HG03108 (cell line): Measurements from ENCODE around the gene BCDIN3D.
A peak's percentile ranks its signal among the peaks of the same experiment; 100 is the strongest.
"Not testable (repeated sequence)": the region's sequence is repeated elsewhere in the genome, so short reads cannot be mapped to it uniquely, and the experiment has no call there.

Experiments used
- ATAC-seq: cut with Tn5 transposase; IDR thresholded peaks from one replicate; pipeline ENCODE4 v1.9.1; 2021; ENCODE audit warnings: moderate library complexity; ENCODE audit not compliant: unreplicated experiment

BCDIN3D gene, protein sequence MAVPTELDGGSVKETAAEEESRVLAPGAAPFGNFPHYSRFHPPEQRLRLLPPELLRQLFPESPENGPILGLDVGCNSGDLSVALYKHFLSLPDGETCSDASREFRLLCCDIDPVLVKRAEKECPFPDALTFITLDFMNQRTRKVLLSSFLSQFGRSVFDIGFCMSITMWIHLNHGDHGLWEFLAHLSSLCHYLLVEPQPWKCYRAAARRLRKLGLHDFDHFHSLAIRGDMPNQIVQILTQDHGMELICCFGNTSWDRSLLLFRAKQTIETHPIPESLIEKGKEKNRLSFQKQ

DNA sequence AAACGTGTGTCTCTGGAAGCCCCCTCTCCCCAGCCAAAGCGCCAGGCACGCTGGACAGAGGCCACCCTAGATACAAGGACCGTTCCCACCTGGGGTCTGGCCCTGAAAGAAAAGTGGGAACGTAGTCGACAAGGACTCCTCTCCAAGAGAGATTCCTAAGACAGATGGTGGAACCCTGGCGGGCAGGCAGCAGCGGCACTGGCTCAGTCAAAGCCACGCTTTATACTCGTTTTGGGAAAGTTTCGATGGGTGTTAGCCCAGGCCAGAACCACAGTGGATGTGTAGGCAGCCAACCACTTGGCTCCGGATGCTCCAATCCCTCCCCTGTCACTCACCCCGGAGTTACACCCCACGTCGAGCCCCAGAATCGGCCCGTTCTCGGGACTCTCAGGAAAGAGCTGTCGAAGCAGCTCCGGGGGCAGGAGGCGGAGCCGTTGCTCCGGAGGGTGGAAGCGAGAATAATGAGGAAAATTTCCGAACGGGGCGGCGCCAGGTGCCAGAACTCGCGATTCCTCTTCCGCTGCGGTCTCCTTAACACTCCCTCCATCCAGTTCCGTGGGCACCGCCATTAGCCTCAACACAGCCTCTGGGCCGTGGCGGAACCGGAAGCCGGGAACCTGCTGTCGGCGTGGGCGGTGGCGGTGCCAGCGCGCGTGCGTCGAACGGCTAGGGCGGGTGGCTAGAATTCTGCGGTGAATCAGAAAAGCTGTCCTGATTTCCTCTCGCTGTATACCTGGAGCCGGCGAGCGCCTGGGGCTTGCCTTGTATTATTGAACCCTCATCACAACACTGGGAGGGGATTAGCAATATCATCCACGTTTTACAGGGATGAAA is at the start of gene BCDIN3D:
BCDIN3D (minus strand) TSS at position 588 of the 834 bp plus-strand sequence; CDS start at position 569, 19 bp downstream.
- peak; percentile 88 for ATAC-seq

DNA sequence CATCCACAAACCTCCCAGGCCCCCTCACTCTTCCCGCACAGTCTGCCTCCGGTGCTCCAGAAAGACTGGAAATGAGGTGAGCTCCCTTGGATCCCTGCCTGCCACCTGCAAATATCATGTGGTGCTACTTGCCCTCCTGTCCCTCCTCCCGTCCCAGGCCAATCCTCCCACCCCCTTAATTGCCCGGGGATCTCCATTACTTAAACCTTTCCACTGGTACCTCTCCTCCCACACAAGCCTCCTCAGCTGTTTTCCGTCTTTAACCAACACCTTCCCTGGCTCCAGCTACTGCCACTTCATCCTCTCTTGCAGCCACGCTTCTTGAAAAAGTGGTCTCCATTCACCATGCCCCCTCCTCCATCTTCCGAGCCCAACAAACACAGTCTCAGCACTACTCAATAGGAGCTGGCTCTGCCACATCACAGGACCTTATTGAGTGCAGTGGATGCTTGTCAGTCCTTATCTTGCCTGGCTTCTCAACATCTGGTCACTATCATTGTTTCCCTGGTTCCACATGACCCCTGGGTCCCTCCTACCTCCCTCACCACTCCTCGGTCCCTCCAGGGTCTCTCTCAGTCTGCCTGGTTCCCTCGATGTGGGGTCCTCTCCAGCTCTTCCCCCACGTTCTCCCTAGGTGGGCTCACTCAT is 49.3 kb upstream of the BCDIN3D start:
- no peak for ATAC-seq

DNA sequence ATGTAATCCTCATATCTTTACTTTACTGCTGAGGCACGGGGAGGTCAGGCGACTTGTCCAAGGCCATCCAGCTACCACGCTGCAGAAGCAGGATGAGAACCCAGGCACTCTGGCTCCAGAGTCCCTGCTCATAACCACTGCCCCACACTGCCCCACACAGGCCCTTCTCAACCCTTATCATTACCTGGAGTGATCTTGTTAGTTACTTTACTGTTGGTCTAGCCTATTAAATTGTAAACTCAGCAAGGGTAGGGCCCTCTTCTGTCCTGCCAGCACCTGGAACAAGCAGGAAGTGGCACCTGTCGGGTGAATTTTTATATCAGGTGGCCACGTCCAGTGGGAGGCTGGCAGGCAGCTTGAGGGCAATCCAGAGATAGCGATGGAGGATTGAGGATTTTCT is 48.6 kb upstream of the BCDIN3D start:
- ATAC-seq: no peak

DNA sequence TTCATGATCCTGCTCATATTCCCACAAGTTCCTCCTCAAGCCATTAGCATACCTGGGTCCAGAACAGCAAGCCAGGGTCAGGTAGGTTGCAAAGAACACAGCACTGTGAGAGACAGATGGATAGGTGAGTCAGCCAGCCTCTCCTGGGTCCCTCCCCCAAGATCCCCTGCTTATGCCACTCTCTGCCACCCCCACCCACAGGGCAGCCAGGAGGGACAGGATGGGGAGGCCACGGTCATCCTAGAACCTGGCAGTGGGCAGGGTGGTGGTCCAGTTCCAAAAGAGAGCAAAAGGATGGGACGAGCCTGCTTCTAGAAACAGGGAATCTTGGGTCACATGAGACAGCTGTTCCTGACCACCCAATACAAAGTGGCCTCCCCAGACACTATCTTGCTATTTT is 48.1 kb upstream of the BCDIN3D start:
- no peak for ATAC-seq

DNA sequence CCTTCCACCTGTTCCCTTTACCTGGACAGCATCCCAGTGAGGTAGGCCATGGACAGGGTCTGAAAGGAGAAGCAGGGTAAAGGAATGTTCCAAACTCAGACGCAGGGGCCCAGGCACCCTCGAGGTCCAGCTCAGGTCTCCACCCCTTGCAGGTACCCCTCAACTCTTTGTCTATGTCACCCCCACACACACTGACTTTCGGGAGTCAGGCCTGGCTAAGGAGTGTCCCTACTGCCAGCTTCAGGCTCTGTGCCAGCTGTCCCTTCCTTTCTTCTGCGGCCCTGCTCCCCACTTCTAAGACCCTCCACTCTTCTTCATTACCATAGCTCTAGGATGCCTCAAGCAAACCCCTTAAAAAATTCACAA is 47.2 kb upstream of the BCDIN3D start:
- ATAC-seq: no peak

DNA sequence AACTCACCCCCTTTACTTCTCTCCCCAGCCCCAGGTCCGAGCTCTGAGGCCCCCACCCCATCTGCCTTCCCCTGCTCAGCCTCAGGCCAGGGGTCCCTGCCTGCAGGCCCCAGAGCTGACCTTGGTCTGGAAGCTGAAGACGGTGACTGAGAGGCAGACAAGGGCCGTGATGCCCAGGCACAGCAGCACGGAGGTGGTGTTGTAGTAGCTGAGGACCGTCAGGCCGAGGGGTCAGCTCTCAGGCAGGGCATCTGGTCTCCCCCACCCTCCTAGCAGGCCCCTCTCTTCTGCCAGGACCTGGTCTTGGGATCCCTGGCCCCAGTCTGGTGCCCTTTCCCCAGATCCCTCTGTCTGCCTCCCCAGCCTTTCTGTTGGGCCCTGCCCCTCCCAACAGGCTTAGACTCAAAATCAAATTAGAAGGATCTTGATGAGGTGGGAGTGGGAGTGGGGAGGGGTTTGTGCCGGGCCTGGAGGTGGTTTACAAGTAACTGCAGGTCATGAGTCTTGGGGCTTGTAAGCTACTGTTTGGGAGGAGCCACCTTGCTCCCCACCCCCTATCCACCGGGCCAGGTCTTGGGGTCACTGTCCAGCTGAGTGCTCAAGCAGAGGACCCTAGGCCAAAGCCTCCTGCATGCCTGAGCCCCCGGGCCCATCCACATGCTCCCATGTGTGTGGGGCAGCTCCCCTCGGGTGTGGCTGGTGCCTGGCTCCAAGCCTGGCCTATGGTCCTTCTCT is 46.6 kb upstream of the BCDIN3D start:
- no peak for ATAC-seq

DNA sequence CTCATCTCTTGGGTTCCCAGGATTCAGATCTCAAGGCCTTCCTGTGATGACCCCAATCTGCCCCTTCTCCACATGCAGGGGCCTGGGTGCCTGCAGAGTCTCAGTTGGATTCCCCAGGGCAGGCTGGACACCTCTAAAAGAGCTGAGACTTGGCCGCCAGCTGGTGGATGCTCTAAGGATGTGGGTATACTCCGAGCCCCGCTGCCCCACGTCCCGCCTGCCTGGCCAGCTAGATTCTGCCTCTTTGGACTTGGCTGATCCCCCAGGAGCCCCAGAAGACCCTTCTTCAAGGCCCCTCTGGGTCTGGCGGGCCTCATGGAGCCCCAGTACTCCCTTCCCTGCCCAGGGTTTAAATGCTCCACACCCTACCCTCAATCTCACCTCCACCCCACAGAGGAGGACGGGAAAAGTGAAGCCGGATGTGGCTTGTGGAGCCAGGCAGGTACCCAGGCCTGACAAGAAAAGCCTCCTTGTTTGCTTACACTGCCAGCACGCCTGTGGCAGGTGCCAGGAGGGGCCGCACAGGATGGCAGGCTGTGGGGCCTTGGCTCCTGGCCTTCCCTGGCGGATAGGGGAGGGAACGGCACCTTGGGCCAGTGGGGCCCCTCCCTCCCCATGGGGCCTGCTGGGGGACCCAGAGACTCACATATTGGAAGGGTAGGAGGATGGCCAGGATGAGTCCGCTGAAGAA is 45.7 kb upstream of the BCDIN3D start:
- ATAC-seq: no peak

DNA sequence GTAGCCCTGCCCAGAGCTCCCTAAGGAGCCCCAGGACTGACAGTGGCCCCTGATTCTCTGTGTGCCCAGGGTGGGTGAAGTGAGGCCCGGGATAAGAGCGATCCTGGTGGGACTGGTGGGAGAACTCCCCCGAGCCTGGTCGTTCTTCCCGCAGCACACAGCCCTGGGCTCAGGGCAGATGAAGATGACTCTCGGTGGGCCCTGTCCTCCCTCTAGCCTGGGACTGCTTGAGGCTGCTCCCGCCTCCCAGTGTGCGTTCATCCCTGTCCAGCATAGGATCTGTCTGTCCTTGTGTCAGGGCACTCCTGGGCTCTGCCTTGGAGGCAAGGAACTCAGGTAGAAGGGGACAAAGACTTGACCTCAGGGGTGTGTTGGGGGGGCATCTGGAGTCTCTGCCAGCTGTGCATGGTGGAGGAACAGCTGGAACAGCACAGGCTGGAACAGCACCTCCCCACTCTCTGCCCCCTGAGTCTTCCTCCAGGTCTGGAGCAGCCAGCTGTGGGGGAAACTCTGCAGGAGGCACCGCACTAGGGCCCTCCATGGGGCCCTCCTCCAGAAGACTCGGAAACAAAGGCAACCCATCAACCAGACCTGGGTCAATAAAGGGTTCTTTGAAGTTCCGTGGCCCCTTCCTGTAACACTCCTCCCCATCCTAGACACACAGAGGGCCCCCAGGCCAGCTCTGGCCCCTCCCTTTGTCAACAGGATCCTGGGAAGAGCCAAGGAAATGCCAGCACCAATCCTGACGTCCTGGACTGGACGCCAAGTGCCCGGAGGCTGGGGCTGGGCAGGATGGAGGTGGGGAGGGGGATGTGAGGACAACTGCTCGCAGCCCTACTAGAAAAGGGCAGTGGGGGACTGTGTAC is 44.9 kb upstream of the BCDIN3D start:
- no peak for ATAC-seq

DNA sequence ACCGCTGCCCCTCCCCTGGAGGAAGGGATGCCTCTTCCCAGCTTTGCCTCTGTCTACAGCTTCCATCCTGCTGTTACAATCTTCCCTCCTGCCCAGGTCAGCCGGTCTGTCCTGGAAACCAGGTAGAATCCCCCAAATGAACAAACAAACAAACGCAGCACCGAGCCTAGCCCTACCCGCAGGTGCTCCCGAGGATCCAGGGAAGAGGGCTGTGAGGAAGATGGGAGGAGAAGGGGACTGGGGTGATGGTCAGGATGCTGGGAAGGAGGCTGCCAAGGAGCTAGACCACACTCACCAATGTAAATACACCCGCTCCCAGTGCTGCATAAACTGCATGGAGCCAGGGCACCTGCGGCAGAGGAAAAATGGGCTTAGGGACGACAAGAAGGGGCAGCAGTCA is 44.2 kb upstream of the BCDIN3D start:
- no peak for ATAC-seq

DNA sequence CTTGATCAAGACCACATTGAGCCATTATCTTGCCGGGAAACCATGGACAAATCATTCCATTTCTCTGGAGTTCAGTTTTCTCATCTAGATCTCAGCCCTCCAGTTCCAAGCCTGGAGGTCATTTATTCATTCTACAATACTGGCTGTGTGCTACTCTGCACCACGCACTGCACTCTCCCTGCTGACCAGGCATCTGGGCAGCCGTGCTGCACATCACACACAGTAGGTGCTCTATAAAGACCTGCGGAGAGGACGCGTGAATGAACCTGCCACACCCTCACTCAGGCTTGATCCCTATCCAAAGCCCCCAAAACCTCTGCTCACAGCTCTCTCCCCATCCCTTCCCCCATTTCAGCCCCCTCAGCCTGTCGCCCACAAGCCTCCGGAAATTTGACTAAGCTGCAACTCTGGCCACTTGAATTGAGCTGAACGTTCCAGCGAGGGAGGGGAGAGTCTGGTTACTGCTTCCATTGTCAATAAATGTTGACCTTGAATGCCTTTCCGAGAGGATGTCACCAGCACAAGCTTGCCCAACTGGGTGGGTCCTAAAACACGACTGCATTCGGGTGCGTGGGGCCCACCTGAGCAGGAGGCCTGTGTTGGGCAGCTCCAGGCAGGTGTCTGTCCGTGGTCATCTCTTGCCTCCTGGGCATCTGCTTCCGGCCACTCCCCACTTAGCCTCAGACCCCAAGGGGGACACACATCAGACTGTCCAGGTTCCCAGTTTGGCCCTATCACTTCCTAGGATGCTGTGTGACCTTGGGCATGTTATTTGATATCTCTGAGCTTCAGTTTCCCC is 43.0 kb upstream of the BCDIN3D start:
- no peak for ATAC-seq

DNA sequence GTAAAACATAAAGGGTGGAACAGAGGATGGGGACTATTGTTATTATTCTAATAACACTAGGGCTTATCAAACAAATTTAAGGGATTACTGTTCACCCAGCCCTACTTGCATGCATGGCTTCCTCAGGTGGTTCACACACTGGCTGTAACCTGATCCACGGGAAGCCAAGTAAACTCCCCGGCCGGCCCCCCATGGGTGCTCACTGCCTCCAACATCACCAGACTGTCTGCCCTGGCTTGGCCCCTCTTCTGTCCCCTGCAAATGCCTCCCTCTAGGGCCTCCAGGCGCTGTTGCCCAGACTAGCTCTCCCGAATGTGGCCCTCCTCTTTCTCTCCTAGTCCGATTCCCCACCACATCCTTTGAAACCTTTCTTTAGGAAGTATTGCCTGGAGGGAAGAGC is 42.2 kb upstream of the BCDIN3D start:
- no peak for ATAC-seq

DNA sequence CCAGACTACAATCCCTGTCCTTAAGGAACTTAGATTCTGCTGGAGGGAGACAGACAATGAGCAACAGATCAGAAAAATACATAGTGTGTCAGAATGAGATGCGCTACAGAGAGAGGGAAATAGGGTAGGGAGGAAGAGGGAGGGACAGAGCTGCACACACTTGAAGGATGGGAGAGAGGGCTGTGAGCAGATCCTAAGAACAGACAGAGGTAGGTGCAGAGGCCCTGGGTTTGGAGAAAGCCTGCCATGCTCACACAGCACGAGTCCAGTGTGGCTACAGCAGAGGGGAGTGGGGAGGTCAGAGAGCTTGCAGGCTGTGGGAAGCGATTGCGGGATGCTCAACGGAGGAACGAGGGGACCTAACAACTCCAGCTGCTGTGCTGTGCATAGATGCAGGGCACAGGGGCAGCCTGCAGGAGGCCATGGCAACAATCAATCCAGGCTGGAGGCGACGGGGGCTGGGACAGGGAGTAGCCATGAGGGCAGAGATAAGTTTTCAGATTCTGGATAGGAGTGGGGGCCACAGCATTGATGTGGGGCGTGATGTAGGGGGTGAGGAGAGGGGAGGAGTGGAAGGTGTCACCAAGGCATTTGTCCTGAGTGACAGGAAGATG is 40.1 kb upstream of the BCDIN3D start:
- no peak for ATAC-seq

DNA sequence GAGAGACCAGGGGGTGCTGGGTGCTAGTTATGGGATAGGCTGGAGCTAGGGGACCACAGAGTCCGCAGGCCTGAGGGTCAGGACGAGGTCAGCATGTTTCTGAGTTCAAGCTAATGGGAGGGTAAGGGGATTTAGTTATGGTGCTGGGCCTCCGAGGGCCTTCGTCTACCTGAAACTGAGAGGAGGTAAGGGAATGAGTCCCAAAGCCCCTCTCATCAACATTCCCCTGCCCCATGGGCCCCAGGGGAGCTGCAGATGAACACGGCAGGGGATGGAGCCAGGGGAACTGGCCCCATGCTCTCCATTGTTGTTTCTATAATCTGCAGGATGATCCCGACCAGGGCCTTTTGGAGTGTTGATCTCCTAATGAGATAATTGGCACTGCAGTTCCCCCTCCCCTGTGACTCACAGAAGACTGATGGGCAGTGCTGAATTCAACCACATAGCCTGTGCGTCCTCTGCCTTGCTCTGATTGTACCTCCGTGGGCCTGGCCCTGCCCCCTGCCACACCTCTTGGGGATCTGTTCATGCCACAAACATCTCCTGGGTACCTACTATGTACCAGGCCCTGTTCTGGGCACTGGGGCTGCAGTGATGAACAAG is 39.4 kb upstream of the BCDIN3D start:
- ATAC-seq: no peak

DNA sequence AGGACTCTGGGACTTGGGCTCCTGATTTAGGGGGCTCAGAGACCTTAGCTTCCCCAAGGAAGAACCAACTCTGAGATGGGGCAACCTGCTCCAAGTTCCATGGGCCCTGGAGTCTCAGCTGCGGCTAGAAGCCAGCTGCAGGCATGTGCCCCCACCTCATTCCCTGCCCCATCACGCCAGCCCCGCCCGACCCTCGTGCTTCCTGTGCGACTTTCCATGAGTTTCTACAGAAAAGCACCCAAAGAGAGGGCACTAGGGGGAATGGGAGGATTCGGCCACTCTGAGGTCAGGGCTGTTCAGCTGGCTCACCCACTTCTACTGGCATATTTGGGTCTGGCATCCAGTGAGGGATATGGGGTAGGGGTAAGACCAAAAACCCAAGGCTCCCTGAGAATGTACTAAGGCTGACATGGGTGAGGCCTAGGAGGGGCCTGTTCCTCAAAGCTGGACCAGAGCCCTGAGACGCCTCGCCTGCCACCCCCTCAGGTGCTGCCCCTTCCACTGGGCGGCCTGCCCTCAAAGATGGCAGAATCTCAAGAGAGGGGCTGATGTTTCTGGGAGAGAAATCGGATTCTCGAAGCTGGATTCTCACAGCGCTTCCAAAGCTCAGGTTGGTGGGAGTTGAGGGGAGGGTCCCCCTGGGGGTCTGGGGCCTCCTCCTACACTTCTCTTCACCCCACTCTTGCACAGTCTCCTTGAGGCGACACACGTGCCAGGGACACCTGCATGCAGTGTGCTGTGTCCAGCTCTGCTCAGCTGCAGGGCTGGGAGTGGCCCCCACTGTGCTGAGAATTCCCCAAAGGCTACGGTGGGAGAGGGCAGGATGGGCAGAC is 38.7 kb upstream of the BCDIN3D start:
- no peak for ATAC-seq

DNA sequence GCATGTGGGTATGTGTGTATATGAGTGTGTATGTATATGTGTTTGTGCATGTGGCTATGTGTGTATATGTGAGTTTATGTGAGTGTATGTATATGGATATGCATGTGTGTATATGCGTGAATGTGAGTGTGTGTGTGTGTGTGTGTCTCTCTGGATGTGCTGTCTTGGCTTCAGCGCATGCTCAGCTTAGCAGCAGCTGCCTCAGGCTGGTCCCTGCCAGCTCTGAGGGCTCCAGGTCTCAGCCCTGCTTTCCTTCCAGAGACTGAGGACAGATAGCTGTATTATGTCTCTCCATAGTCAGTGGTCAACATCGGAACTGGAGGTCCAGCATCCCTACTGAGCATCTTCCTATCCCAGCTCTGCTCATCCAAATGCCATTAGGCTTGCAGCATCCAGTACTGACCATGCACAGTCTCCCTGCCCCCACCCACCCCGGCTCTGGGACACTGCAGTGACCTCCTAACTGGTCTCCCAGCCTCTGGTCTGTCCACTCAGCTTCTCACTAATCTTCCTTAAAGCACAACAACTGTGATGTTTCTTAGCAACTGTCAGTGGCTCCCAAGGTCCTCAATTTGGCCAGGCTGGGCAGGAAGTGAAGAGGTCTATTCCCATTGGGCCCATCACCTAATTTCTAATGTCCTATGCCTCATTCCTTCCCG is 38.0 kb upstream of the BCDIN3D start:
- no peak for ATAC-seq

DNA sequence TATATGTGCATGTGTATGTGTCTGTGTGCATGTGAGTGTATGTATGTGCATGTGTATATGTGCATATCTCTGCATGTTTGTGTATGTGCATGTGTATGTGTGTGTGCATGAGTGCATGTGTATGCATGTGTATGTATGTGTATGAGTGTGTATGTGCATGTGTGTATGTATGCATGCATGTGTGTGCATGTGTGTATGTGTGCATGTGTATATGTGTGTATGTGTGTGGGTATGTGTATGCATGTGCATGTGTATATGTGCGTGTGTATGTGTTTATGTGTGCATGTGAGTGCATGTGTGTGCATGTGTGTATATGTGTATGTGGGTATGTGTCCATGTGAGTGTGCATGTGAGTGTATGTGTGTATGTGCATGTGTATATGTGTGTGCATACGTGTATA is 36.2 kb upstream of the BCDIN3D start:
- ATAC-seq: not testable (repeated sequence)

DNA sequence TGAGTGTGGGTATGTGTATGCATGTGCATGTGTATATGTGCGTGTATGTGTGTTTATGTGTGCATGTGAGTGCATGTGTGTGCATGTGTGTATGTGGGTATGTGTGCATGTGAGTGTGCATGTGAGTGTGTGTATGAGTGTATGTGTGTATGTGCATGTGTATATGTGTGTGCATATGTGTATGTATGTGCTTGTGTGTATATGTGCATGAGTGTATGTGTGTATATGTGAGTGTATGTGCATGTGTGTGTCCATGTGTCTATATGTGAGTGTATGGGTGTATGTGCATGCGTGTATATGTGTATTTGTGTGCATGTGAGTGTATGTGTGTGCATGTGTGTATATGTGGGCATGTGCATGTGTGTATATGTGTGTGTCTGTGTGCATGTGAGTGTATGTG is 35.1 kb upstream of the BCDIN3D start:
- no peak for ATAC-seq
